GOT3 (cell line): ENCODE data around the gene ANKUB1.
"Not testable (repeated sequence)": the region's sequence is repeated elsewhere in the genome, so short reads cannot be mapped to it uniquely, and the experiment has no call there.

ENCODE experiments used
- DNase-seq: peaks from one replicate; lab custom pipeline; 2025; ENCODE audit warnings: mixed read lengths; lab: John Stamatoyannopoulos, UW

ANKUB1 gene

GRCh38 chr3:149792452-149793270 is at the start of gene ANKUB1:
Gene ANKUB1, minus strand, starts transcription at chr3:149792554. Its CDS starts 188 bp downstream, at chr3:149792366.
- DNase-seq: no peak

GRCh38 chr3:149839896-149840295 is 47.5 kb upstream of the ANKUB1 start:
- no peak for DNase-seq

- not testable (repeated sequence) for DNase-seq
These were observed 47.1 kb upstream of the ANKUB1 start for GRCh38 chr3:149839469-149839868.

GRCh38 chr3:149838491-149838890 is 46.1 kb upstream of the ANKUB1 start:
- not testable (repeated sequence) for DNase-seq

DNA sequence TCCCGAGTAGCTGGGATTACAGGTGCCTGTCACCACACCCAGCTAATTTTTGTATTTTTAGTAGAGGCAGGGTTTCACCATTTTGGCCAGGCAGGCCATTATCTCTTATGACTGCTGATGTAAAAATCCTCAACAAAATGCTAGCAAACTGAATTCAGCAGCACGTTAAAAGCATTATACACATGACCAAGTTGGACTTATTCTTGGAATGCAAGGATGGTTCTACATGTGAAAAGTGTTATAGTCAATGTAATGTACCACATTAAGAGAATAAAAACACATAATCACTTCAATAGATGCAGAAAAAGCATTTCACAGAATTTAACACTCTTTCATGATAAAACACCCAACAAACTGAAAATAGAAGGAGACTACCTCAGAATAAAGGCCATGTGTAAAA is 40.9 kb upstream of the ANKUB1 start:
- no peak for DNase-seq

GRCh38 chr3:149832086-149832485 is 39.7 kb upstream of the ANKUB1 start:
- DNase-seq: no peak

GRCh38 chr3:149831321-149831720 is 39.0 kb upstream of the ANKUB1 start:
- no peak for DNase-seq

- DNase-seq: no peak
These were observed 38.5 kb upstream of the ANKUB1 start for GRCh38 chr3:149830902-149831301.

- DNase-seq: not testable (repeated sequence)
These were observed 37.3 kb upstream of the ANKUB1 start for GRCh38 chr3:149829631-149830030.

DNA sequence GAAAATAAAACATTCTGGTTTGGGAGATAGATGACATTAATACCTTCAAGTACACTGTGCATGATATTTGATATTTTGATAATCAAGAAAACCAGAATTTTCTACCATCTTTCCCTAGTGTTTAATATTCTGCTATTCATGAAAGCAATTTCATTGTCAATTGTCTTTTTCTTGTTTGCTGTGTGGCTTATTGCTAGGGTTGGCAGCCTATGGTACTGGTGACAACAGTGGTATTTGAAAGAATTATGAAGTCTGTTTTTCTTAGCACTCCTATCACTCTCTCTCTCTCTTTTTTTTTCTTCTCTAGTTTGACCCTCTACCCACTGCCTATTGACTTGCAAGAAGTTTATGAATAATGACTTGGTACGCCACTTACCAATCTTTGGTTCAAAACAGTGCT is 36.0 kb upstream of the ANKUB1 start:
- DNase-seq: no peak

DNA sequence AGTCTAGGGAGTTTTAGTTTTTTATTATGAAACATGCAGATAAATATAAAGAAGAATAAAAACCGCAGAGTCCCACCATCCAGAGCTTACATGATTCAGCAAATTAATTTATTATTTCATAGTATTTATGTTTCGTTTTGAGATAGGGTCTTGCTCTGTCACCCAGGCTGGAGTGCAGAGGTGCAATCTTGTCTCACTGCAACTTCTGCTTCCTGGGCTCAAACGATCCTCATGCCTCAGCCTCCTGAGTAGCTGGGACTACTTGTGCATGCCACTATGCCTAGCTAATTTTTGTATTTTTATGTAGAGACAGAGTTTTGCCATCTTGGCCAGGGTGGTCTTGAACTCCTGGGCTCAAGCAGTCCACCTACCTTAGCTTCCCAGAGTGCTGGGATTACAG is 34.3 kb upstream of the ANKUB1 start:
- no peak for DNase-seq

- DNase-seq: no peak
These were observed 27.8 kb upstream of the ANKUB1 start for GRCh38 chr3:149820183-149820582.

GRCh38 chr3:149819432-149819831 is 27.1 kb upstream of the ANKUB1 start:
- no peak for DNase-seq

DNA sequence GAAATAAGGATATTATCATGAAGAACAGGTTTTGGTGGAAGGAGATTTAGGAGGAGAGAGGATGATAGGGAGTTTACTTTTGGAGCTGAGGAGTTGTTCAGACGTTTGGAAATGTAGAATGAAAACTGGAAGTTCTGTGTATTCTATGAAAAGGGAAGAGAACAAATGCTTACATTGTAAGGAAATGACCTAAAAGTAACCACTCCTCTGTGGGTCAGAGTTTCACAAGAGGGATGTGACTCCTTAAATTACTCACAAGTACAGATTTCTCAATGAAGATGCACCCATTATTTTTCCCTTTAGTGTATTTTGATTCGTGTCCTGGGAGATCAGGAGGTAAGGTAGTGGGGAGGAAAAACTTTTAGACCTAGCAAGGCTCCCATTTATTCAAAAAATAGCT is 24.6 kb upstream of the ANKUB1 start:
- DNase-seq: no peak

- no peak for DNase-seq
These were observed 24.0 kb upstream of the ANKUB1 start for GRCh38 chr3:149816311-149816710.

DNA sequence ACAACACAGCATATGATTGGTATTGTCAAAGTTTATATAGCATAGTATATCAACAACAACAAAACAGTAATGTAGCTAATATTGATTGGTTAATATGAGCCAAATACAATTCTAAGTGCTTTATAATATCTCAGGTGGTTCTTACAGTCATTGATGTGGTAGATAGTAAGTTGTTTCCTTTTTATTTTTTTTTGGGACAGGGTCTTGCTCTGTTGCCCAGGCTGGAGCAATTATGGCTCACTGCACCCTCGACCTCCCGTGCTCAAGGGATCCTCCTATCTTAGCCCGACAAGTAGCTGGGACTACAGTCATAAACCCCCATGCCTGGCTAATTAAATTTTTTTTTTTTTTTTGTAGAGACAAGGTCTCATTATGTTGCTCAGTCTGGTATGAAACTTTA is 23.4 kb upstream of the ANKUB1 start:
- DNase-seq: no peak

DNA sequence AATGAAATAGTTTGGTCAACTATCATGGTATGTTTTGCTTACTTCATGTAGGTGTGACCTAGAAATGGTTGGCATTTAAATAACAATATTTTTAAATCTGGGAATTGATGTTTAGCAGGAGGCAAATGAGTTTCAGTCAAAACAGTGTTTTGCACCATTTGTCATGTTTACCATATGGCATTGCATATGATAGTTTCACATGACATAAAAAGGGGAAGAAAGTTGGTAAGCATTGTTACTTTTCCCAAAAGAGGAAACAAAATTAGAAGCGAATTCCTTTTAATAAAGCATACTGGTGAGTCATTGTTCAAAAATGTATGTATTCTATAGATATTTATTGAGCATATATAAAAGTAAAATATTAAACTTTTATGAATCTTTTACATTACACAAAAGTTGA is 23.0 kb upstream of the ANKUB1 start:
- DNase-seq: no peak

DNA sequence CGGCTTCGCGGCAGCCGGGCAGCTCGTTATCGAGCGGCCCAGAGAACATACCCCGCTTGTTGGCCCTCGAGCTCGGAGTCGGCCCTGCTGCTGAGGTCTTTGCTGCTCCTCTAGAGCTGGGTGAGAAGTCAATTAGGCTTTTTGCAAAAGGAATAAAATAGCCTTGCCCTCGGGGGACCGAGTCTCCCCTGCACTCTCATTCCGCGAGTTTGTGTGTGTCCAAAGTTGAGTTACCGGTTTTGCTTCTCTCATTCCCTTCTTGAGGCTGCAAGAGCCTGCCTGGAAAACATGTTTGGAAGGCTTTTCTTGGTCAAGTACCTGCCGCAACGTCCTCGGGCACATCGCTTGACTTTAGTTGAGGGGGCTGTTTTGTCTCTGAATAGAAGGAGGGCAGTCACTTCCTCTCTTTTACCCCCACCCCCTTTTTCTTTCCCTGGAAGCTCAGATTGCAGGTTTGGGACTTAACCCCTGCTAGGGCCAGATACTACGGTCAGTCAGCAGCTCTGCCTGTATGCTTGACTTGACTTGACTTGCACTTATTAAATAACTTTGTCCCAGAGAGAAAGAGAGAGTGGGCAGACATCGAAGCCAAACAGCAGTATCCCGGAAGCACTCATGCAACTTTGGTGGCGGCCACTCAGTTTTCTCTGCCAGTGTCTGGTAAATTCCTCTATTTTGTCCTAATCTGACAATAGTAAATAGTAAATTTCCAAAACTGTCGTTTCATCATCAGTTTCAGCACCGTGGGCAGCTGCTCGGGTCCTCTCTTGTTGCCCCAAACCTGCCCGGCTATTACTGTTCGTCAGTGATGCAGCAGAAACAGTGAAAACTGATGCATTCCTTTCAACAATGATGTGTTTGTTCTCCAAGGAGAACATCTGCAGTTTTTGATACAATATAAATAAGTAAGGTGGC is 21.3 kb upstream of the ANKUB1 start:
- DNase-seq: no peak

DNA sequence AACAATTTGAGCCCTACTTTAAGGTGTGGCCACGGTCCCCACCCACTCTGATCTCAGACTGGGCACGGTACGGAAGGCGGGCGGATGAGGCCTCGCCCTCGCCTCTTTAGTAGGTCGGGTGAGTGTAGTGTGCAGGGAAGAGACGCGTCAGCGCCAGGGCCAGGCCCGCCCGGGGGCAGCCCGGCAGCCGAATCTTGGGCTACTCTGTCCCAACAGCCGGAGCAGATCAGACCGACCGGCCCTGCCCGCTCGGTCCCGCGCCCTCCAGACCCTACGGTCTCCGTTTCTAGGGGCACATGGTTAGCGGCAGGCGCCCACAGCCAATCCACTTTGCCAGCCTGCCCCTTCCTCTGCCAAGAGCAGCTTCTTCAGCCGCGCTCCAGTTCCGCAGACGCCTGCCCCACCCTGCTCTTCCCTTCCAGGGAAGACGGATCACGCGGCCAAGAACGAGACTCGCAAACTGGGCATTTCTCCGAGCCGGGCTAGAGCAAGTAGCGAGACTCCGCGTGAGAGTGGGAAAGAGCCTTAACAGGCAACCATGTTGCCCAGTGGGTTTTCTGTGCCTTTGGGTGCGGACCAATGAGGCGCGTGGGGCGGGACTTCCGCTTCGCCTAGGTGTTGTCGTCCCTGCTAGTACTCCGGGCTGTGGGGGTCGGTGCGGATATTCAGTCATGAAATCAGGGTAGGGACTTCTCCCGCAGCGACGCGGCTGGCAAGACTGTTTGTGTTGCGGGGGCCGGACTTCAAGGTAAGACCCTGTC is 20.4 kb upstream of the ANKUB1 start, which contains the start of gene RNF13:
RNF13 (plus strand) TSS at position 610 of the 761 bp plus-strand sequence. CDS start 32,812 bp downstream, outside the sequence.
- DNase-seq: peak; percentile 89

DNA sequence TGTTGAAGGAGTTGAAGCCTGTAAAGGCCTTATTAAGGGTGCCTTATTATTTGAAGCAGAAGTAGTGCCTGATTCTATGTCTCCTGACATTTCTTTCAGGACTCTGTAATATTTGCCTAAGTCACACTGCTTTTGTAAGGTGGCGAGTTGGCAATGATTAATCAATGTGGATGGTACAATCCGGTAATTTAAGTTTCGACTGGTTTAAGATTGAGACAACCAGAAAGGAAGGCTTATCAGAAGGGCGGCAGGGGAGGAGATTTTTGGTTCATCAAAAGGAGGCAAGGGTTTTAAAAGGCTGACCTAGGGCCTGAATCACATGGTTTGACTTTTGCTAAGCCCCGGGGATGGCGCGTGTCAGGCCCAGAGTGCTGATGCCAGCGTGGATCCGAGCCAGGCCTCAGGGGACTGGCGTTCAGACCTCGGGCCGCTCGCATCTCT is 19.8 kb upstream of the ANKUB1 start:
- DNase-seq: peak; percentile 57

- DNase-seq: no peak
These were observed 18.5 kb upstream of the ANKUB1 start for GRCh38 chr3:149810846-149811245.

DNA sequence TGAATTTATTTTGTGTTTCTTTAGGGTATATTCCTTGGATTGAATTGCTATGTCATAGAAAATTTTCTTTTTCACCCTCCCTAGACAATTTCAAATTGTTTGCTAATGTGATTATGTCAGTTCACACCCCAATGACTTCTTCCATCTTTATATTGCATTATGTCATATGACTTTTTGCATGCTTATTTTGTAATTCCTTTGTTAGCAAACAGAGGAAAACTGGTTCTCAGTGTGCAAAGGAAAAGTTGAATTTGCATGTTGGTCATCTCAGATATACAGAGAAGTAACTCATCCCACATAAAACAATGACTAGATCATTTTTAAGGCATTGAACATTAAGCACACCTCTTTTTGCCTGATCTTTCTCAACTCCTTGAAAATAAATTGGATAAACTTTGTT is 17.3 kb upstream of the ANKUB1 start:
- DNase-seq: no peak
